H1 (cell line): ENCODE measurements around the gene PRR16. TPM values are rescaled to one million over a fixed set of nuclear protein-coding genes. Genes with fewer than 3 reads are reported as not detected.

ENCODE experiments used
- MAFK ChIP-seq: IDR thresholded peaks from 2 replicates; pipeline ENCODE4 v1.6.1; 2012; ENCODE audit warnings: low read depth, mild to moderate bottlenecking, improper control_type of control experiment, low read length
- POU5F1 ChIP-seq: IDR thresholded peaks from 2 replicates; pipeline ENCODE4 v1.6.1; 2011; ENCODE audit warnings: low read depth, mild to moderate bottlenecking, low read length, moderate library complexity
- polyA plus RNA-seq, 7 experiments: library from polyadenylated mRNA; depleted of rRNA in 3 of 7; stranded (reverse) in 5 of 7; unstranded in 2 of 7; fragments of >200 nt in 5 of 7; fragments of 200-250 nt in 2 of 7; gene quantifications; 1 replicate in 5 of 7; 2 replicates in 1 of 7; 4 replicates in 1 of 7; pipeline versions ENCODE4 v1.2.1 to v1.2.3, GENCODE V29; 2011 to 2013; ENCODE audit warnings: missing spikeins in 2 of 7, mixed read lengths in 2 of 7
- total RNA-seq: library from RNA; stranded (reverse); fragmentation: NEBNext Ultra II Directional; extraction: Animal tissue kit (Norgen Biotek cat#: 25700); gene quantifications from 2 replicates; pipeline ENCODE4 v1.2.1, GENCODE V29; 2021

Gene PRR16
- total and polyA plus RNA-seq, 2 of the 8 experiments (the other 6 are each of a cell fraction or from before 2014, with no cell fraction given), result 0.73 to 1.6 TPM

DNA sequence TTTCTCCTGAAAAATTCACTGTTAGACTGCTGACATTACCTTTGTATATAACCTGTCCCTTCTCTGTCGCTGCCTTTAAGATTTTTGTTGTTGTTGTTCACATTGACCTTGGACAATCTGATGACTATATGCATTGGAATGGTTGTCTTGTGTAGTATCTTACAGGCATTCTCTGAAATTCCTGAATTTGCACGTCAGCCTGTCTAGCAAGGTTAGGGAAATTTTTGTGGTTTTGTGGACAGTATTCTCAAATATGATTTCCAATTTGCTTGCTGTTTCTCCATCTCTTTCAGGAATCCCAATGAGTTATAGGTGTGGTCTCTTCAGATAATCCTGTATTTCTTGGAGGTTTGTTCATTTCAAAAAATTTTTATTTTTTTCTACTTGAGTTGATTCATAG is 140.8 kb downstream of the PRR16 start (continued):
- no peak for TF ChIP-seq MAFK
- TF ChIP-seq POU5F1, result no peak
